CD4-positive, alpha-beta memory T cell (primary cell): ENCODE results near the gene ANKS6. TPM values are rescaled to one million over a fixed set of nuclear protein-coding genes. Genes with fewer than 3 reads are reported as not detected.

ENCODE experiments used
- CTCF ChIA-PET: fragments of 350-600 bp; sonication (Branson Sonifier 250); formaldehyde crosslinking; loops from one replicate; lab custom pipeline; 2021; ENCODE audit warnings: inconsistent platforms; ENCODE audit not compliant: partially characterized antibody; lab: Charles Lee
- POLR2A ChIA-PET: fragments of 350-600 bp; sonication (Branson Sonifier 250); formaldehyde crosslinking; loops from one replicate; lab custom pipeline; 2021; ENCODE audit not compliant: partially characterized antibody; lab: Charles Lee
- DNase-seq, 5 donors: peaks; one replicate each; pipeline versions ENCODE4 v3.0.0 to v3.0.0-alpha.2; 2020 to 2022; ENCODE audit warnings: mixed read lengths in 1 of 5
- H3K27ac ChIP-seq: one replicate; pipeline ENCODE4 v1.7.0; 2013; ENCODE audit warnings: low read depth, low read length
- H3K27me3 ChIP-seq: 2 replicates; pipeline ENCODE4 v1.7.0; 2013; ENCODE audit warnings: mild to moderate bottlenecking, low read length, moderate library complexity; ENCODE audit not compliant: insufficient read depth
- H3K36me3 ChIP-seq: 2 replicates; pipeline ENCODE4 v1.7.0; 2013; ENCODE audit warnings: mild to moderate bottlenecking, low read length, moderate library complexity; ENCODE audit not compliant: insufficient read depth
- H3K4me1 ChIP-seq: 2 replicates; pipeline ENCODE4 v1.7.0; 2013; ENCODE audit warnings: mild to moderate bottlenecking, low read length, moderate library complexity; ENCODE audit not compliant: insufficient read depth
- H3K4me3 ChIP-seq, 2 donors: one replicate each; pipeline ENCODE4 v1.7.0; 2013; ENCODE audit warnings: low read length in 2 of 2, mild to moderate bottlenecking in 1 of 2
- H3K9me3 ChIP-seq, 2 donors: one replicate each; pipeline ENCODE4 v1.7.0; 2013; ENCODE audit warnings: low read length in 2 of 2, control low read depth in 1 of 2; ENCODE audit not compliant: control insufficient read depth in 1 of 2
- H3K27ac Mint-ChIP-seq, 7 donors: one replicate each; pipeline ENCODE4 v1.8.0; 2020 to 2021; ENCODE audit warnings: mixed read lengths in 7 of 7, mild to moderate bottlenecking in 6 of 7, inconsistent platforms in 3 of 7, moderate library complexity in 3 of 7
- H3K27me3 Mint-ChIP-seq, 2 donors: one replicate each; pipeline ENCODE4 v1.8.0; 2020 to 2021; ENCODE audit warnings: mixed read lengths in 2 of 2
- H3K36me3 Mint-ChIP-seq, 2 donors: one replicate each; pipeline ENCODE4 v1.8.0; 2020 to 2021; ENCODE audit warnings: mixed read lengths in 2 of 2, inconsistent platforms in 1 of 2, mild to moderate bottlenecking in 1 of 2
- H3K4me1 Mint-ChIP-seq, 4 donors: one replicate each; pipeline ENCODE4 v1.8.0; 2020 to 2021; ENCODE audit warnings: mixed read lengths in 4 of 4, mild to moderate bottlenecking in 1 of 4
- H3K4me3 Mint-ChIP-seq, 8 donors: one replicate each; pipeline ENCODE4 v1.8.0; 2020 to 2021; ENCODE audit warnings: mixed read lengths in 8 of 8, mild to moderate bottlenecking in 7 of 8, moderate library complexity in 6 of 8, inconsistent platforms in 3 of 8
- H3K9me3 Mint-ChIP-seq, 8 donors: one replicate each; pipeline ENCODE4 v1.8.0; 2020 to 2021; ENCODE audit warnings: mixed read lengths in 8 of 8, mild to moderate bottlenecking in 5 of 8, inconsistent platforms in 3 of 8, moderate library complexity in 1 of 8
- intact Hi-C: fragments of 100-400 bp; cut with micrococcal nuclease; formaldehyde crosslinking; loops from one replicate; pipeline ENCODE4 v1.15.1; 2023
- polyA plus RNA-seq, 2 donors: library from polyadenylated mRNA; unstranded; fragments of 300-500 nt; fragmentation: Illumina TruSeq; gene quantifications; one replicate each; pipeline ENCODE4 v1.2.3, GENCODE V29; 2021
- total RNA-seq, 2 experiments: library from RNA; stranded (reverse); gene quantifications; one replicate each; pipeline ENCODE4 v1.2.3, GENCODE V29; 2021

Gene ANKS6
- total and polyA plus RNA-seq, 4 experiments from 2014 or later: 2.5 to 12.2 (median 9.6) TPM

- H3K36me3 ChIP-seq: no peaks in the 10 kb centered on the region
- no peaks in the 10 kb centered on the region for H3K9me3 ChIP-seq
- intact Hi-C loops: loop anchor here (1.0 to 5.0 kb wide), 2 partner anchors 12 to 414 kb away; partner anchors contain the start of genes ALG2, ANKS6 and SEC61B
- Mint-ChIP-seq H3K27ac (no peak overlapping the region), H3K9me3 (peaks cover 0 to 3% (median 0%) of the 10 kb centered on the region in 8 donors), H3K36me3 (peaks cover 2 to 7% of the 10 kb centered on the region in 2 donors), H3K4me1 (peaks cover 16 to 34% (median 26%) of the 10 kb centered on the region in 4 donors), H3K27me3 (peaks cover 1 to 3% of the 10 kb centered on the region in 2 donors), H3K4me3 (peak overlapping the region; percentile 84 to 93 (median 89))
- H3K4me1 ChIP-seq: peaks cover 17% of the 10 kb centered on the region
- no peak overlapping the region for H3K27ac ChIP-seq
- POLR2A ChIA-PET: interaction anchor here (3.4 kb wide), 1 partner anchor 12 kb away, joined by 23 read pairs; the partner anchor contains the start of gene ANKS6
- peak overlapping the region in 1 of 2 donors; percentile 39 for H3K4me3 ChIP-seq
- H3K27me3 ChIP-seq: no peaks in the 10 kb centered on the region
- CTCF ChIA-PET: interaction anchor here (0.7 to 2.6 kb wide), 3 partner anchors 35 to 333 kb away, joined by 3 to 12 read pairs (median 5); no protein-coding TSS in a partner anchor
- DNase-seq: no peak
Observed at GRCh38 chr9:98808411-98808815, 12.1 kb upstream of the ANKS6 start.

- Histone ChIP-seq H3K4me1 (peaks cover 17% of the 10 kb centered on the region), H3K27ac (no peak overlapping the region), H3K4me3 (peak overlapping the region in 1 of 2 donors; percentile 39), H3K9me3 (no peaks in the 10 kb centered on the region), H3K36me3 (no peaks in the 10 kb centered on the region), H3K27me3 (no peaks in the 10 kb centered on the region)
- DNase-seq: peak in 3 of 5 donors; percentile 20 to 30 (median 27)
- Mint-ChIP-seq H3K4me3 (peak overlapping the region; percentile 84 to 93 (median 89)), H3K4me1 (peaks cover 16 to 30% (median 26%) of the 10 kb centered on the region in 4 donors), H3K9me3 (no peaks in the 10 kb centered on the region), H3K27me3 (peaks cover 2 to 4% of the 10 kb centered on the region in 2 donors), H3K27ac (peak overlapping the region in 2 of 7 donors; percentile 71 to 76), H3K36me3 (peaks cover 2 to 3% of the 10 kb centered on the region in 2 donors)
- intact Hi-C loops: loop anchor here (1.0 to 5.0 kb wide), 3 partner anchors 12 to 414 kb away; partner anchors contain the start of genes ALG2, ANKS6 and SEC61B
- ChIA-PET CTCF (interaction anchor here (0.7 to 2.6 kb wide), 4 partner anchors 10 to 333 kb away, joined by 3 to 12 read pairs (median 8); no protein-coding TSS in a partner anchor), POLR2A (interaction anchor here (3.4 kb wide), 1 partner anchor 12 kb away, joined by 23 read pairs; the partner anchor contains the start of gene ANKS6)
Observed at GRCh38 chr9:98807814-98808195, 11.4 kb upstream of the ANKS6 start.

GRCh38 chr9:98807070-98807813 is 10.9 kb upstream of the ANKS6 start, which contains the start of gene GALNT12:
TSS of gene GALNT12 (plus strand) at chr9:98807670. CDS start at chr9:98807699, 29 bp downstream.
- intact Hi-C loops: loop anchor here (2.0 to 5.0 kb wide), 2 partner anchors 192 to 415 kb away; partner anchors contain the start of genes ALG2 and SEC61B
- ChIA-PET POLR2A (interaction anchor here (0.9 to 3.4 kb wide), 3 partner anchors 9 to 306 kb away, joined by 3 to 23 read pairs (median 3); partner anchors contain the start of gene ANKS6), CTCF (interaction anchor here (1.0 to 2.6 kb wide), 10 partner anchors 9 to 334 kb away, joined by 3 to 22 read pairs (median 5); no protein-coding TSS in a partner anchor)
- peak within 1 kb of the TSS in 5 of 7 donors; percentile 42 to 76 (median 59) for H3K27ac Mint-ChIP-seq
- no peaks in the 10 kb centered on the region for H3K9me3 ChIP-seq
- no peaks in the 10 kb centered on the region for H3K36me3 ChIP-seq
- peaks cover 3 to 4% of the 10 kb centered on the region in 2 donors for H3K27me3 Mint-ChIP-seq
- peak; percentile 37 to 52 (median 46) for DNase-seq
- H3K4me3 ChIP-seq: peak within 1 kb of the TSS in 1 of 2 donors; percentile 39
- no peaks in the 10 kb centered on the region for H3K27me3 ChIP-seq
- no peaks in the 10 kb centered on the region for H3K9me3 Mint-ChIP-seq
- no peak within 1 kb of the TSS for H3K27ac ChIP-seq
- H3K4me1 Mint-ChIP-seq: peaks cover 16 to 29% (median 26%) of the 10 kb centered on the region in 4 donors
- H3K4me1 ChIP-seq: peaks cover 17% of the 10 kb centered on the region
- peaks cover 0 to 2% of the 10 kb centered on the region in 2 donors for H3K36me3 Mint-ChIP-seq
- peak within 1 kb of the TSS; percentile 88 to 93 (median 89) for H3K4me3 Mint-ChIP-seq

GRCh38 chr9:98806394-98807035 is 10.2 kb upstream of the ANKS6 start:
- H3K4me1 ChIP-seq: peaks cover 17% of the 10 kb centered on the region
- peak overlapping the region in 2 of 7 donors; percentile 23 to 50 for H3K27ac Mint-ChIP-seq
- H3K27me3 Mint-ChIP-seq: peaks cover 5 to 9% of the 10 kb centered on the region in 2 donors
- H3K9me3 ChIP-seq: no peaks in the 10 kb centered on the region
- ChIA-PET POLR2A (interaction anchor here (0.9 to 3.4 kb wide), 3 partner anchors 10 to 307 kb away, joined by 3 to 23 read pairs (median 3); partner anchors contain the start of gene ANKS6), CTCF (interaction anchor here (0.6 to 2.6 kb wide), 10 partner anchors 9 to 332 kb away, joined by 3 to 22 read pairs (median 4); no protein-coding TSS in a partner anchor)
- H3K4me1 Mint-ChIP-seq: peaks cover 16 to 29% (median 26%) of the 10 kb centered on the region in 4 donors
- peaks cover 0 to 2% of the 10 kb centered on the region in 2 donors for H3K36me3 Mint-ChIP-seq
- H3K27me3 ChIP-seq: peaks cover 3% of the 10 kb centered on the region
- DNase-seq: no peak
- intact Hi-C loops: loop anchor here (2.0 to 5.0 kb wide), 2 partner anchors 192 to 416 kb away; partner anchors contain the start of genes ALG2 and SEC61B
- H3K9me3 Mint-ChIP-seq: no peaks in the 10 kb centered on the region
- H3K27ac ChIP-seq: no peak overlapping the region
- H3K36me3 ChIP-seq: no peaks in the 10 kb centered on the region
- H3K4me3 ChIP-seq: no peak overlapping the region
- H3K4me3 Mint-ChIP-seq: peak overlapping the region; percentile 54 to 93 (median 88)

- Histone ChIP-seq H3K4me1 (peaks cover 17% of the 10 kb centered on the region), H3K9me3 (no peaks in the 10 kb centered on the region), H3K27ac (no peak overlapping the region), H3K27me3 (peaks cover 3% of the 10 kb centered on the region), H3K36me3 (no peaks in the 10 kb centered on the region), H3K4me3 (no peak overlapping the region)
- H3K4me1 Mint-ChIP-seq: peaks cover 11 to 29% (median 22%) of the 10 kb centered on the region in 4 donors
- H3K27ac Mint-ChIP-seq: no peak overlapping the region
- no peaks in the 10 kb centered on the region for H3K9me3 Mint-ChIP-seq
- no peak for DNase-seq
- intact Hi-C loops: loop anchor here (2.0 to 5.0 kb wide), 2 partner anchors 193 to 417 kb away; partner anchors contain the start of genes ALG2 and SEC61B
- CTCF ChIA-PET: interaction anchor here (0.6 to 2.6 kb wide), 9 partner anchors 8 to 333 kb away, joined by 3 to 22 read pairs (median 5); no protein-coding TSS in a partner anchor
- H3K4me3 Mint-ChIP-seq: peak overlapping the region in 1 of 8 donors; percentile 58
- peaks cover 5 to 10% of the 10 kb centered on the region in 2 donors for H3K27me3 Mint-ChIP-seq
- no peaks in the 10 kb centered on the region for H3K36me3 Mint-ChIP-seq
- POLR2A ChIA-PET: interaction anchor here (3.4 kb wide), 1 partner anchor 9 kb away, joined by 23 read pairs; the partner anchor contains the start of gene ANKS6
Observed at GRCh38 chr9:98805506-98806272, 9.3 kb upstream of the ANKS6 start.

- Histone ChIP-seq H3K4me3 (no peak overlapping the region), H3K27me3 (peaks cover 3% of the 10 kb centered on the region), H3K9me3 (no peaks in the 10 kb centered on the region), H3K36me3 (no peaks in the 10 kb centered on the region), H3K4me1 (peaks cover 16% of the 10 kb centered on the region), H3K27ac (no peak overlapping the region)
- no peak for DNase-seq
- intact Hi-C loops: no loop called here
- Mint-ChIP-seq H3K4me3 (no peak overlapping the region), H3K36me3 (no peaks in the 10 kb centered on the region), H3K27me3 (peaks cover 5 to 10% of the 10 kb centered on the region in 2 donors), H3K4me1 (peaks cover 9 to 19% (median 15%) of the 10 kb centered on the region in 4 donors), H3K9me3 (peaks cover 0 to under 1% (median 0%) of the 10 kb centered on the region in 8 donors), H3K27ac (no peak overlapping the region)
- ChIA-PET CTCF (interaction anchor here (1.8 kb wide), 1 partner anchor 8 kb away, joined by 4 read pairs; no protein-coding TSS in a partner anchor), POLR2A (no interaction called here)
Observed at GRCh38 chr9:98804083-98804482, 7.7 kb upstream of the ANKS6 start.
